IMR-90 (cell line): ENCODE measurements around the gene FBXW5. TPM values are rescaled to one million over a fixed set of nuclear protein-coding genes. Genes with fewer than 3 reads are reported as not detected.

Experiments used
- ATAC-seq: fragments of 200-7000 bp; cut with Tn5 transposase; 2 replicates; pipeline ENCODE4 v1.9.1; 2020; ENCODE audit warnings: low read depth, mild to moderate bottlenecking, moderate library complexity
- BruUV-seq: library from RNA; stranded (reverse); fragments of 400-500 nt; replicated peaks from 2 replicates; lab custom pipeline; 2021; lab: Mats Ljungman, UMichigan
- CTCF ChIA-PET: fragments of 300-600 bp; formaldehyde crosslinking; extraction: SDS; loops from one replicate; lab custom pipeline; 2021; ENCODE audit warnings: antibody characterized with exemption; lab: Yijun Ruan, JAX
- POLR2A ChIA-PET: fragments of 300-600 bp; sonication (Branson Sonifier 250); formaldehyde crosslinking; loops from one replicate; lab custom pipeline; 2022; ENCODE audit warnings: antibody characterized with exemption; ENCODE audit not compliant: unreplicated experiment; lab: Charles Lee
- DNase-seq: peaks from one replicate; pipeline ENCODE4 v3.0.0; 2013
- H2AFZ ChIP-seq: replicated peaks from 2 replicates; pipeline ENCODE3; 2013; ENCODE audit warnings: low read length, mild to moderate bottlenecking; ENCODE audit not compliant: poor library complexity
- H2AK5ac ChIP-seq: 2 replicates; pipeline ENCODE4 v1.6.1; 2013; ENCODE audit warnings: low read depth, low read length, inconsistent platforms
- H2AK9ac ChIP-seq: replicated peaks from 2 replicates; pipeline ENCODE3; 2013; ENCODE audit warnings: mild to moderate bottlenecking, low read depth, low read length, moderate library complexity; ENCODE audit not compliant: poor library complexity
- H2BK120ac ChIP-seq: 2 replicates; pipeline ENCODE4 v1.6.1; 2013; ENCODE audit warnings: low read depth, low read length, inconsistent platforms
- H2BK15ac ChIP-seq: 3 replicates; pipeline ENCODE4 v1.6.1; 2013; ENCODE audit warnings: low read depth, low read length, inconsistent platforms
- H2BK20ac ChIP-seq: 2 replicates; pipeline ENCODE4 v1.6.1; 2013; ENCODE audit warnings: low read depth, mild to moderate bottlenecking, inconsistent platforms, low read length, moderate library complexity
- H2BK5ac ChIP-seq: 2 replicates; pipeline ENCODE4 v1.6.1; 2013; ENCODE audit warnings: mild to moderate bottlenecking, low read depth, low read length, inconsistent platforms; ENCODE audit not compliant: poor library complexity, severe bottlenecking
- H3K14ac ChIP-seq: replicated peaks from 2 replicates; pipeline ENCODE4 v1.6.1; 2013; ENCODE audit warnings: low read depth, low read length, inconsistent platforms
- H3K18ac ChIP-seq: 2 replicates; pipeline ENCODE4 v1.6.1; 2013; ENCODE audit warnings: low read depth, low read length, control low read depth
- H3K23ac ChIP-seq: 2 replicates; pipeline ENCODE4 v1.6.1; 2013; ENCODE audit warnings: low read depth, low read length, inconsistent platforms
- H3K27ac ChIP-seq: 2 replicates; pipeline ENCODE4 v1.5.1; 2013; ENCODE audit warnings: mild to moderate bottlenecking, control low read depth, low read length; ENCODE audit not compliant: insufficient read depth
- H3K27me3 ChIP-seq: 2 replicates; pipeline ENCODE4 v1.6.1; 2013; ENCODE audit warnings: low read length; ENCODE audit not compliant: control insufficient read depth, insufficient read depth
- H3K36me3 ChIP-seq: 2 replicates; pipeline ENCODE4 v1.6.1; 2013; ENCODE audit warnings: low read length, mixed read lengths; ENCODE audit not compliant: control insufficient read depth, insufficient read depth
- H3K4ac ChIP-seq: 2 replicates; pipeline ENCODE4 v1.6.1; 2013; ENCODE audit warnings: low read depth, low read length, inconsistent platforms
- H3K4me1 ChIP-seq: 2 replicates; pipeline ENCODE4 v1.6.1; 2013; ENCODE audit warnings: low read length, mixed read lengths; ENCODE audit not compliant: control insufficient read depth, insufficient read depth
- H3K4me2 ChIP-seq: 2 replicates; pipeline ENCODE4 v1.6.1; 2013; ENCODE audit warnings: low read depth, mild to moderate bottlenecking, control low read depth, low read length, moderate library complexity
- H3K4me3 ChIP-seq: 2 replicates; pipeline ENCODE4 v1.5.1; 2013; ENCODE audit warnings: low read depth, mild to moderate bottlenecking, control low read depth, low read length, moderate library complexity; ENCODE audit not compliant: insufficient read depth
- H3K56ac ChIP-seq: 2 replicates; pipeline ENCODE4 v1.6.1; 2013; ENCODE audit warnings: low read length, inconsistent platforms; ENCODE audit not compliant: insufficient read depth; ENCODE audit errors: extremely low read depth
- H3K79me1 ChIP-seq, 2 experiments: 2 replicates each; pipeline ENCODE4 v1.6.1; 2013; ENCODE audit warnings: low read length in 2 of 2, inconsistent platforms in 1 of 2, low read depth in 1 of 2
- H3K9ac ChIP-seq: 2 replicates; pipeline ENCODE4 v1.6.1; 2013; ENCODE audit warnings: low read depth, low read length, control low read depth
- H3K9me1 ChIP-seq: 2 replicates; pipeline ENCODE4 v1.6.1; 2013; ENCODE audit warnings: low read length, inconsistent platforms; ENCODE audit not compliant: insufficient read depth
- H3K9me3 ChIP-seq: 2 replicates; pipeline ENCODE4 v1.6.1; 2013; ENCODE audit warnings: low read length; ENCODE audit not compliant: control insufficient read depth, insufficient read depth
- H4K20me1 ChIP-seq: 2 replicates; pipeline ENCODE4 v1.6.1; 2013; ENCODE audit warnings: low read length, inconsistent platforms; ENCODE audit not compliant: insufficient read depth
- H4K5ac ChIP-seq: 2 replicates; pipeline ENCODE4 v1.6.1; 2013; ENCODE audit warnings: mild to moderate bottlenecking, low read depth, low read length, control low read depth
- H4K8ac ChIP-seq, 2 experiments: 2 replicates each; pipeline ENCODE4 v1.6.1; 2013; ENCODE audit warnings: low read depth in 2 of 2, low read length in 2 of 2, control low read depth in 1 of 2, inconsistent platforms in 1 of 2
- H4K91ac ChIP-seq: 2 replicates; pipeline ENCODE4 v1.6.1; 2013; ENCODE audit warnings: low read depth, low read length, inconsistent platforms; ENCODE audit not compliant: insufficient read depth
- BHLHE40 ChIP-seq: fragments of 150-350 bp; IDR thresholded peaks from 2 replicates; pipeline ENCODE4 v1.6.1; 2016; ENCODE audit warnings: mild to moderate bottlenecking, low read depth, low read length
- CEBPB ChIP-seq: IDR thresholded peaks from 2 replicates; pipeline ENCODE4 v1.6.1; 2012; ENCODE audit warnings: low read depth, low read length, improper control_type of control experiment
- CHD1 ChIP-seq: IDR thresholded peaks from 2 replicates; pipeline ENCODE4 v1.6.1; 2012; ENCODE audit warnings: low read depth, low read length, improper control_type of control experiment
- ELK1 ChIP-seq: fragments of 150-350 bp; IDR thresholded peaks from 2 replicates; pipeline ENCODE4 v1.6.1; 2016; ENCODE audit warnings: low read depth, mild to moderate bottlenecking, low read length, moderate library complexity, borderline replicate concordance
- MAFK ChIP-seq: IDR thresholded peaks from 2 replicates; pipeline ENCODE4 v1.6.1; 2012; ENCODE audit warnings: low read depth, low read length, improper control_type of control experiment
- MAZ ChIP-seq: IDR thresholded peaks from 2 replicates; pipeline ENCODE4 v1.6.1; 2012; ENCODE audit warnings: low read depth, mild to moderate bottlenecking, low read length, improper control_type of control experiment, moderate library complexity, borderline replicate concordance
- MXI1 ChIP-seq: IDR thresholded peaks from 2 replicates; pipeline ENCODE4 v1.6.1; 2012; ENCODE audit warnings: low read depth, mild to moderate bottlenecking, low read length, moderate library complexity, borderline replicate concordance
- NFE2L2 ChIP-seq: fragments of 150-350 bp; IDR thresholded peaks from 2 replicates; pipeline ENCODE4 v1.6.1; 2016; ENCODE audit warnings: low read depth, mild to moderate bottlenecking, low read length
- POLR2A ChIP-seq: IDR thresholded peaks from 2 replicates; pipeline ENCODE4 v1.6.1; 2012; ENCODE audit warnings: mild to moderate bottlenecking, low read depth, low read length
- RAD21 ChIP-seq: IDR thresholded peaks from 2 replicates; pipeline ENCODE4 v1.6.1; 2012; ENCODE audit warnings: low read length, improper control_type of control experiment
- RFX5 ChIP-seq: IDR thresholded peaks from 2 replicates; pipeline ENCODE4 v1.8.0; 2012; ENCODE audit warnings: low read depth, mild to moderate bottlenecking, low read length, moderate library complexity
- SMC3 ChIP-seq: fragments of 150-350 bp; IDR thresholded peaks from 2 replicates; pipeline ENCODE4 v1.6.1; 2016; ENCODE audit warnings: low read depth, mild to moderate bottlenecking, antibody characterized with exemption, low read length, moderate library complexity
- USF2 ChIP-seq: fragments of 150-350 bp; IDR thresholded peaks from 2 replicates; pipeline ENCODE4 v1.6.1; 2017; ENCODE audit warnings: mild to moderate bottlenecking, antibody characterized with exemption, low read length, low read depth
- WGBS, 2 experiments: methylation state at CpG; one replicate each; pipeline versions ENCODE4 v1.1.5 to v1.1.7; 2013; ENCODE audit warnings: missing lambda C conversion rate in 2 of 2; ENCODE audit not compliant: insufficient read length in 1 of 2; ENCODE audit errors: extremely low coverage in 2 of 2; 5-methylcytosine and 5-hydroxymethylcytosine counted together
- dilution Hi-C: fragments of 300-500 bp; cut with HindIII; formaldehyde crosslinking; loops from one replicate; pipeline ENCODE4 v1.14.3; 2018; ENCODE audit warnings: low sequenced_read_pairs; ENCODE audit not compliant: unreplicated experiment
- in situ Hi-C: fragments of 300-500 bp; cut with MboI; formaldehyde crosslinking; loops from 3 replicates; pipeline ENCODE4 v1.14.3; 2019; ENCODE audit warnings: low sequenced_read_pairs, inconsistent platforms, mixed read lengths
- intact Hi-C: fragments of 100-400 bp; cut with micrococcal nuclease; formaldehyde crosslinking; loops from 2 replicates; pipeline ENCODE4 v1.10.0; 2022
- polyA plus RNA-seq, 3 experiments: library from polyadenylated mRNA; depleted of rRNA; stranded (reverse); fragments of >200 nt; gene quantifications; 2 replicates each; pipeline ENCODE4 v1.2.3, GENCODE V29; 2012; ENCODE audit warnings: low replicate concordance in 1 of 3
- total RNA-seq: library from RNA; depleted of rRNA; stranded (reverse); fragments of >200 nt; gene quantifications from 2 replicates; pipeline ENCODE4 v1.2.3, GENCODE V29; 2012

The FBXW5 gene
- total and polyA plus RNA-seq, 2 of the 4 experiments (the other 2 are of a cell fraction), result 65.1 to 80.2 TPM

DNA sequence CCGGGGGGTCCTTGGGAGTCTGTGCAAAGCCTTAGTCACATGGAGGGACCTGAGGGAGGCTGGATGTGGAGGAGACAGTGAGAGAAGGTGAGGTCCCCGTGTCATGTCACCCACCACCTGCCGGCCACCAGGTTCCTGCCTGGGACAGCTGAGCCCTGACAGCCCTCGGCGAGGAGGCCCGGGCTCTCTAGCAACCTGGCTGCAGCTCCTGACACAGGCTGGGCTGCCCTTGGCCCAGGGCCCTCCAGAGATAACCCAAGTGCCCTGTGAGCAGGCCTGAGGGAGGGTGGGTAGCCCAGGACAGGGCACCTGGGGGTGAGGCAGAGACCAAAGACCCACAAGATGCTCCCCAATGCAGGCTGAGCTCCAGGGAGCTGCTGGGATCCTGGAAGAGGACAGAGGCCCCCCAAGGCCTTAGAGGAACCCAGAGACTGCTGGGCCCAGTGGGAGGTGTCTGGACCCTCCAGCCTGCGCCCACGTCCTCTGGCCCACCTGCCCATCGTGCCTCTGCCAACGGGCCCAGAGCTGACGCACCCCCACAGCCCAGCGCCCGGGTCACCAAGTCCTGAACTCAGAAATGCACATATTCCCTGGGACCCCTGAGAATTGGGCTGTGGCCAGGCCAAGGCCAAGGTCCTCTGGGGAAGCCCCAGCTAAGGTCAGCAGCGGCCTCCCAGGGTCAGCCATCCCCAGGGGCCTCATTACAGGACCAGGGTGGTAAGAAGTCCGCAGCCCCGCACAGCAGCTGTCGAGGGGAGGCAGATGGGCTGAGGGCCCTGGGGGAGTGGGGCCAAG, 24.0 kb upstream of the FBXW5 start:
- Histone ChIP-seq H2BK120ac (no peak overlapping the region), H2AK5ac (no peak overlapping the region), H2AFZ (peak overlapping the region; percentile 1), H3K4me2 (no peak overlapping the region), H2AK9ac (peak overlapping the region; percentile 42), H3K36me3 (no peaks in the 10 kb centered on the region), H3K14ac (no peak overlapping the region), H3K4me3 (no peak overlapping the region), H4K20me1 (no peaks in the 10 kb centered on the region), H3K18ac (no peak overlapping the region), H3K79me1 (no peaks in the 10 kb centered on the region), H2BK20ac (no peak overlapping the region), H3K4ac (no peak overlapping the region), H4K5ac (no peak overlapping the region), H3K9ac (no peak overlapping the region), H4K91ac (no peak overlapping the region), H2BK15ac (no peak overlapping the region), H2BK5ac (no peak overlapping the region), H3K9me3 (no peaks in the 10 kb centered on the region), H3K9me1 (no peaks in the 10 kb centered on the region), H3K4me1 (no peaks in the 10 kb centered on the region), H3K56ac (no peak overlapping the region), H3K27ac (no peak overlapping the region), H4K8ac (no peak overlapping the region), H3K23ac (no peak overlapping the region), H3K27me3 (peaks cover 20% of the 10 kb centered on the region)
- in situ Hi-C loops, result no loop called here
- intact Hi-C loops, result no loop called here
- CTCF ChIA-PET, result interaction anchor here (1.0 kb wide), 1 partner anchor 60 kb away, joined by 3 read pairs; no protein-coding TSS in a partner anchor
- dilution Hi-C loops, result no loop called here
- no TSS peak for BruUV-seq
- no peak for ATAC-seq
- 79% methylated on average over 8 of the region's 17 CpGs; no CpG with 5 or more reads in 1 of the 2 experiments for WGBS, 2 experiments
- no peak for DNase-seq
- POLR2A ChIA-PET, result no interaction called here
- TF ChIP-seq SMC3 (no peak), MAZ (no peak), CEBPB (no peak), RAD21 (no peak), BHLHE40 (no peak), USF2 (no peak), RFX5 (no peak), ELK1 (no peak), CHD1 (no peak), MAFK (no peak), NFE2L2 (no peak), POLR2A (no peak), MXI1 (no peak)
